GM21529 (cell line): ENCODE measurements around the gene MTFMT.
A peak's percentile ranks its signal among the peaks of the same experiment; 100 is the strongest.
"Not testable (repeated sequence)": the region's sequence is repeated elsewhere in the genome, so short reads cannot be mapped to it uniquely, and the experiment has no call there.

Experiments used
- ATAC-seq: cut with Tn5 transposase; IDR thresholded peaks from one replicate; pipeline ENCODE4 v1.9.1; 2021; ENCODE audit not compliant: unreplicated experiment

The MTFMT gene

GRCh38 chr15:65028921-65029735 lies at the start of gene MTFMT:
TSS of gene MTFMT (minus strand) at chr15:65029639. CDS start at chr15:65029613, 26 bp downstream.
- peak; percentile 76 for ATAC-seq

- ATAC-seq: no peak
Observed at GRCh38 chr15:65077981-65078352, 48.5 kb upstream of the MTFMT start.

GRCh38 chr15:65077291-65077980 lies 48.0 kb upstream of the MTFMT start:
- ATAC-seq: no peak

GRCh38 chr15:65076486-65077290 lies 47.2 kb upstream of the MTFMT start, which contains the start of gene KBTBD13:
TSS of gene KBTBD13 (plus strand) at chr15:65076746. CDS start at chr15:65076816, 70 bp downstream.
- ATAC-seq: no peak

GRCh38 chr15:65075607-65076395 lies 46.4 kb upstream of the MTFMT start:
- not testable (repeated sequence) for ATAC-seq

- not testable (repeated sequence) for ATAC-seq
Observed at GRCh38 chr15:65074946-65075345, 45.5 kb upstream of the MTFMT start.

GRCh38 chr15:65072617-65073016 lies 43.2 kb upstream of the MTFMT start:
- ATAC-seq: no peak

GRCh38 chr15:65072027-65072426 lies 42.6 kb upstream of the MTFMT start:
- ATAC-seq: no peak

GRCh38 chr15:65071381-65071811 lies 42.0 kb upstream of the MTFMT start:
- ATAC-seq: no peak

GRCh38 chr15:65069779-65070546 lies 40.5 kb upstream of the MTFMT start:
- ATAC-seq: no peak

- no peak for ATAC-seq
Observed at GRCh38 chr15:65069179-65069578, 39.7 kb upstream of the MTFMT start.

GRCh38 chr15:65068403-65068788 lies 39.0 kb upstream of the MTFMT start:
- no peak for ATAC-seq

- no peak for ATAC-seq
Observed at GRCh38 chr15:65067645-65068402, 38.4 kb upstream of the MTFMT start, which contains the start of gene RASL12. TSS of gene RASL12 (minus strand) at chr15:65067991. CDS start at chr15:65067835, 156 bp downstream.

- no peak for ATAC-seq
Observed at GRCh38 chr15:65067317-65067644, 37.8 kb upstream of the MTFMT start.

- ATAC-seq: no peak
Observed at GRCh38 chr15:65066635-65067316, 37.3 kb upstream of the MTFMT start.

- ATAC-seq: no peak
Observed at GRCh38 chr15:65066001-65066634, 36.7 kb upstream of the MTFMT start.

GRCh38 chr15:65062726-65063125 lies 33.3 kb upstream of the MTFMT start:
- ATAC-seq: no peak

- ATAC-seq: no peak
Observed at GRCh38 chr15:65062061-65062460, 32.6 kb upstream of the MTFMT start.
